Motor neuron (in vitro differentiated cells): Measurements from ENCODE around the gene LIF. TPM values are rescaled to one million over a fixed set of nuclear protein-coding genes. Genes with fewer than 3 reads are reported as not detected.

Experiments
- ATAC-seq, 8 experiments: fragments of 200-7000 bp; cut with Tn5 transposase; replicated peaks in 6 of 8; 2 replicates each; pipeline ENCODE4 v1.8.0; 2021; ENCODE audit warnings: mild to moderate bottlenecking in 8 of 8, moderate library complexity in 8 of 8
- H3K27ac ChIP-seq, 2 donors: fragments of 250-450 bp; sonication (Bioruptor Pico); 2 replicates each; pipeline ENCODE4 v1.9.0; 2021; ENCODE audit warnings: antibody characterized with exemption in 2 of 2, mild to moderate bottlenecking in 2 of 2, moderate library complexity in 1 of 2
- H3K4me1 ChIP-seq, 2 donors: fragments of 250-450 bp; sonication (Bioruptor Pico); replicated peaks in 1 of 2; 2 replicates each; pipeline ENCODE4 v1.6.1; 2021; ENCODE audit warnings: antibody characterized with exemption in 2 of 2, mild to moderate bottlenecking in 2 of 2, moderate library complexity in 1 of 2
- H3K4me3 ChIP-seq, 5 donors: fragments of 250-450 bp; sonication (Bioruptor Pico); 2 replicates each; pipeline ENCODE4 v1.9.0; 2021; ENCODE audit warnings: antibody characterized with exemption in 5 of 5, mild to moderate bottlenecking in 5 of 5, moderate library complexity in 4 of 5
- WGBS, 10 experiments: fragments of 450-650 bp; shearing (Covaris generic); methylation state at CpG; one replicate each; pipeline ENCODE4 v1.0.0; 2022; 5-methylcytosine and 5-hydroxymethylcytosine counted together
- in situ Hi-C, 9 experiments: fragments of 400-800 bp; cut with MboI; loops; one replicate each; pipeline ENCODE4 v1.15.0; 2021; ENCODE audit warnings: low sequenced_read_pairs in 9 of 9, low pct_unique_long_range_greater_than_20kb in 2 of 9; ENCODE audit not compliant: unreplicated experiment in 9 of 9
- total RNA-seq, 8 experiments: library from RNA; unstranded; fragments of 300-600 nt; gene quantifications; 2 replicates each; pipeline versions ENCODE4 v1.2.3 to v1.2.4, GENCODE V29; 2022

LIF gene
- total RNA-seq, result 10 to 100 TPM in 2 of 8 experiments, 1 to 10 TPM in 4, under 1 TPM in 2; 0.81 to 14.8 (median 4.3) TPM

DNA sequence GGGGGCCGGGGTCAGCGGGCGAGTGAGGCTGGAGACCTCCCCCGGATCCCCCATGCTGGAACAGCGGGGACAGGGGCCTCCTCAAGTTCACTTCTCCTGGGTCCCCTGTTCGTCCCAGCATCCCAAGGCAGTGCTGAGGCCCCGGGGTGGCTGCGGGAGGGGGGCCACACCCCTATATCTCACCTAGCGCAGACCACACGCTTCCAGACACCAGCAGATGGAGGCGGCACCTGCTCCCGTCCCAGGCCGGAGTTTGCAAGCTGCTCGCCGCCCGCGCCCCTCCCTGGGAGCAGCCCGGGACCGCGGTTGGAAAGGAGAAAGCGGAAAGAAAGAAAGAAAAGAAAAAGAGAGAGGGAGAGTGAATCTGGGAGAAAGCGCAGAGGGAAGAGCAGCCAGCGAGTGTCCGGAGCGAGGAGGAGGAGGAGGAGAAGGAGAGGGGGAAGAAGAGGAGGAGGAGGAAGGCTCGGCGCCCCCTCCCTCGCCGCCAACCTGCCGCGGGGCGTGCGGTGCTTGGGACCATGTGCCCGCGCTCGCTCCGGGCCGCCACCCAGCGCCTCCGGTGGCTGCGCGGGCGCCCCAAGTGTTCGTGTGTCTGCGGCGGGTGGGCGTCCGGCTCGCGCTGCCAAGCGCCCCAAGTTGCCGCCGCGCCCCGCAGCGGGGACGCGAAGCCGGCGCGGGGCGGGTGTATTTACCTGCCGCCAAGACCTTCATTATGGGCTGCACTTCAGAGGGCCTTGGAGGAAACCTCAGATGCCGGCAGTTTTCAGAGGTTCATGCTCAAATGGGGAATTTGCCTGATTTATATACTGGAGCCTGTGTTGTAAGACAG is at the start of gene LIF:
TSS of gene LIF (minus strand) at position 775 of the 829 bp plus-strand sequence. CDS start at position 711, 64 bp downstream.
- in situ Hi-C loops, result loop anchor here in 1 of 9 experiments (25.0 kb wide), 1 partner anchor 134 kb away; no protein-coding TSS in a partner anchor
- Histone ChIP-seq H3K4me1 (peaks cover 29 to 30% of the 10 kb centered on the region in 2 donors), H3K4me3 (peak within 1 kb of the TSS; percentile 29 to 38 (median 32)), H3K27ac (no peak within 1 kb of the TSS)
- 0% methylated on average over 1 to 10 of the region's 64 CpGs; no CpG with 5 or more reads in 3 of the 10 experiments for WGBS, 10 experiments
- ATAC-seq, result peak; percentile 30 to 77 (median 68)

DNA sequence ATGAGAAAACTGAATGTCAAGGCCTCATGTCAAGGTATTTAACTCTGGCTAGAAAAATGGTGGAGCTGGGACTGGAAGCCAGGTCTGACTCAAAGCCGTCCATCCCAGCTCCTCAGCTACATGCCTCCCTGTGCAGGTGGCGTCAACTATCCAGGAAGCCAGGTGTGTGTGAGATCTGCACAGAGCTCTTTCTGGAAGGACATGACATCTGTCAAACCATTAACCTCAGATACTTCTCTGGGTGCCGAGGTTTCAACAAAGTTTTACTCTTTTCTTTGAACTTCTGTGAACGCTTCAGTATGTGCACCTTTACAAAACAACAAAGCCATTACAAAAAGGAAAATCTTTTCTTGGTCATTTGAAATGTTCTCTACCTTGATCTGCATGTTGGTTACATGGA is 49.8 kb upstream of the LIF start:
- ATAC-seq, result no peak
- no peak overlapping the region for H3K4me3 ChIP-seq
- H3K4me1 ChIP-seq, result peaks cover 0 to under 1% of the 10 kb centered on the region in 2 donors
- no peak overlapping the region for H3K27ac ChIP-seq
- in situ Hi-C loops, result no loop called here
- WGBS, 10 experiments, result 80 to 100% (median 94%) methylated on average over 2 to 3 of the region's 4 CpGs; no CpG with 5 or more reads in 1 of the 10 experiments

DNA sequence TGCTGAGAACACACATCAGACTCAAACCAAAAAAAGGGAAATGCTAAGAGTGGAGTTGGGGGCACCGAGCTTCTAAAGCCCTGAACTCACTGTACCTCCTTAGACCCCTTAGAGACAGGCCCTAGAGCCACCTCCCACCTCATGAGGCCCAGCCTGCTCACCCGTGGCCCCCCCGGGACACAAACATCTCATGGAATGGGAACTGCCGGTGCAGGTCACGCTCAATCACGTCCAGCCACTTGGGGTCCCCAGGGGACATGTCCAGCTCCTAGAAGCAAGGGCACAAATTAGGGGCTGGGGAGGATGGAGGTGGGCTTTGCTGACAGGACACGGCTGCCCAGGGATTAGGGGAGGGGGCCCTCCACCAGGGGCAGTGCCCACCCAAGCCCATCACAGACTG is 49.0 kb upstream of the LIF start:
- Histone ChIP-seq H3K27ac (no peak overlapping the region), H3K4me3 (no peak overlapping the region), H3K4me1 (peaks cover 6 to 8% of the 10 kb centered on the region in 2 donors)
- ATAC-seq, result no peak
- 20 to 100% (median 60%) methylated on average over 1 to 4 of the region's 7 CpGs; no CpG with 5 or more reads in 5 of the 10 experiments for WGBS, 10 experiments
- in situ Hi-C loops, result no loop called here

DNA sequence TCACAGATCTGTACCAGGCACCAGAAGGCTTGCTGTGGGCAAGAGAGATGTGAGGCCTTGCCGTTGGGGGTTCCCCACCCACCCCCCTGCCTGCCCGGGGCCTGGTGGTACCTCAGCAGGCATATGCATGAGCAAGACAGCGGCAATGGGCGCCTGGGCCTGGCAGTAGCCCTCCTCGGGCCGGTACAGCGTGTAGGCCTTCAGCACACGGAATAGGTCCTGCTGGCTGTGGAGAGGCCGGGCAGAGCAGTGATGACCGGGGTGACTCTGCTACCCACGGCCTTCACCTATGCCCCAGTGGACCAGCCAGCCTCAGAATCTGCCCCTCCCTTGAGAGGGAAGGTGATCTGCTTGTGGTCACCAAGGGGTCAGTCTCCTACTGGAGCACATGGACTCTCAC is 48.3 kb upstream of the LIF start:
- no peak for ATAC-seq
- in situ Hi-C loops, result no loop called here
- H3K4me1 ChIP-seq, result peaks cover 9 to 16% of the 10 kb centered on the region in 2 donors
- no peak overlapping the region for H3K27ac ChIP-seq
- WGBS, 10 experiments, result no CpG with 5 or more reads among the region's 11 CpGs
- no peak overlapping the region for H3K4me3 ChIP-seq

DNA sequence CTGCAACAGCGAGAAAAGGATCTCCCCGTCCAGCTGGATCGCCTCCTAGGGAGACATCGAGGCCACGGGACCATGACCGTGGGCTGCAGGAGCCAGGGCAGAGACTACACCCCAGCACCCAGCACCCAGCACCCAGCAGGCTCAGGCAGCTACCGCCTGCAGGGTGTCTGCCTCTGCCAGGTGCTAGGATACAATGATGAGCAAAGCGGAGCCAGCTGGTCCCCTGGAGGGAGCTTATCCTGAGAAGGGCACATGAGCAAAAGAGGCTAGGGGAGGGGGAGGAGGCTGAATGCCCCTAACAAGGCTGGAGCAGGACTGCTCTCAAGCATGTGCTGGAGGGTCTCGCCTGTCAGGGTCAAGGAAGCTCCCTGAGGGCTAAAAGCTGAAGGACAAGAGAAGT is 47.5 kb upstream of the LIF start:
- Histone ChIP-seq H3K4me1 (peaks cover 9 to 17% of the 10 kb centered on the region in 2 donors), H3K4me3 (no peak overlapping the region), H3K27ac (no peak overlapping the region)
- in situ Hi-C loops, result no loop called here
- ATAC-seq, result no peak
- 60 to 94% (median 90%) methylated on average over 1 to 5 of the region's 9 CpGs; no CpG with 5 or more reads in 5 of the 10 experiments for WGBS, 10 experiments

DNA sequence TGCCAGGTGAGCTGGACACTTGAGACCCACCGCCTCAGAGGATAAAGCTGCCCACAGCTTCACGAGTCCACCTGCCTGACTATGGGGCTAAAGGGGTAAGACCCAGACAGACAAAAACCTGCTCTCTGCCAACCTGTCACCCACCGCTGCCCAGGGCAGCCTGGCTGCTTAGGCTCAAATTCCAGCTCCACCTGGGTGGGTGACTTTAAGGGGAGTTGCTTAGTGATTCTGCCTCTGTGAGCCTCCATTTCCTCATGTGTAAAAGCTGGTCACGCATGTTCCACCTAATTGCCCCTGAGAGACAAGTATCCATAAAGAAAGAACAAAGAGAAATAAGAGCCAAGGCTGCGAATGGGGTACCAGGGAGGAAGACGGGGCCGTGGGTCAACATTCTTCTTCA is 46.5 kb upstream of the LIF start:
- in situ Hi-C loops, result no loop called here
- peaks cover 11 to 21% of the 10 kb centered on the region in 2 donors for H3K4me1 ChIP-seq
- 80 to 100% (median 91%) methylated on average over 1 to 4 of the region's 7 CpGs; no CpG with 5 or more reads in 4 of the 10 experiments for WGBS, 10 experiments
- ATAC-seq, result no peak
- H3K4me3 ChIP-seq, result no peak overlapping the region
- no peak overlapping the region for H3K27ac ChIP-seq

DNA sequence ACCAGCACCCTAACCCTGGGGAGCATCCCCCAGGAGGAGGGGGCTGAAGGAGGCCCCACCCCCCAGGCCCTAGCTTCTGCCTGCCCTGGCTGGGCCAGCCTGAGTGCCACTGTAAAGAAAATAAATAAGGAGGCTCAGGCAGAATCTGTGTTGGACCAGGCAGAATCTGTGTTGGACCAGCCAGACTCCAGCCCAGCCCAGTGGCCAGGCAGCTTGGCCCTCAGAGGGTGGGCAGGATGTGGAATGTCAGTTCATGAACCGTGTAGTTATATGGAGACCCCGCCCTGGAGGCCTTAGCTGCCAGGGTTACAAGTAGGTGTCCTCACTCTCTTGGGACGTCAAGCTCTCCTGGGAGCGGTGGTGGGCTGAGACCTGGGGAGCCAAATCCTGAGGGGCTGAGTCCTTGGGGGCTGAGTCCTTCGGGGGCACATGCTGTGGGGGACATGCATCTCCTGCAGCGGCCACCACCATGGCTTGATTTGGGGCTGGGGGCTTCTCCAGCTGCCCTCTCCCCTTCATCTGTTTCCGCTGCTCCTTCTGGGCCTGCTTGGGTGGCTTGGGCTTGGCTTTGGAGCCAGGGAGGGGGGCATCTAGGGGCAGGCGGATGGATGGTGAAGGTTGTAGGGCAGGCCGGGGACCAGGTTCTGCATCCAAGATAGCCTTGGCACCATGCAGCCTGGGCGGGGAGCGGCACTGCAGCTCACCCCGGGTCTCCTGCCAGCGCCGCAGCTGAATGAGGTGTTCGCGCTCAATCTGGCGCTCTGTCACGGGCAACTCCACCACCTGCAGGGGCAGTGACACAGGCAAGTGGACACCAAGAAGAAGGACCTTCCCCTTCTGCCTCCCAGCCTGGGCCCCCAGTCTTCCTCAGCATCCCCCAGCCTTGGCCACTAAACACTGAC is 45.8 kb upstream of the LIF start:
- ATAC-seq, result no peak
- in situ Hi-C loops, result no loop called here
- H3K27ac ChIP-seq, result no peak overlapping the region
- no peak overlapping the region for H3K4me3 ChIP-seq
- peaks cover 11 to 21% of the 10 kb centered on the region in 2 donors for H3K4me1 ChIP-seq
- 93 to 100% methylated on average over 1 to 3 of the region's 18 CpGs; no CpG with 5 or more reads in 8 of the 10 experiments for WGBS, 10 experiments

DNA sequence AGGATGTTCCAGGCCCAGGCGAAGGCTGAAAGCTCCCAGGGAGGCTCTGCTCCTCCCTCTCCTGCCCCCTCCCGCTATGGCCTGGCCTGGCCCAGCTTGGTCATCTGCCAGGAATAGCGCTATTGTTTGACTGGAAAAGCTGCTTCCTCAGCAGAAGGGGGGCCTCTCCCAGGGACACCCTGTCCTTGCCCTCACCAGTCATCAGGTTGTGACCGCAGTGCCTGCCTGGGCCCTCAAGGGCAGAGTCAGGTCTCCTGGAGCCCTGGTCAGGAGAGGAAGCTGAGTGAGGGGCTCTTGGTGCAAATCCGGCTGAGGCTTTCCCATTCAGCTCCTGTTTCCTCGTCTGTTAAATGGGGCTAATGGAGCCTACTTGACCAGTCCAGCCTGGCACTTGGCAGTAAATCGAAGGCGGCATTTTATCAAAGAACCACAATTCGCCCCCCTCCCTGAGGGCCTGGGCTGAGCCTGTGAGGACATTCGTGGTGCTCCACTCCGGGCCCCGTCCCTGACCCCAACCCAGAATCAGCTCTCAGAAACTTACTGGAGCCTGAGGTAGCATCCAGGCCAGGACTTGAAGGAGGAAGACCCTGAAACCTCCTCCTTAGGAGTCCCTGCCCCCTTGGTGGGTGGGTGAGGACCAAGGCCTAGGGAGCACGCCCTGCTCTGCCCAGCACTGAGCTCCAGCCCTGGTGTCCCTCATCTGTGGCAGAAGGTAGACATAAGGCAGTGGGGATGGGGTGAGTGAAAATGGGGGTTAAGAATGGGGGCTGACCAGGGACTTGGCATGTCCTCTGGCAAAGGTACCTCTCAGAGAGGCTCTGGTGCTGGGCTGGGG is 44.7 kb upstream of the LIF start:
- Histone ChIP-seq H3K4me3 (no peak overlapping the region), H3K27ac (peak overlapping the region in 1 of 2 donors; percentile 11), H3K4me1 (peaks cover 11 to 21% of the 10 kb centered on the region in 2 donors)
- 45 to 78% (median 70%) methylated on average over 3 to 4 of the region's 13 CpGs; no CpG with 5 or more reads in 7 of the 10 experiments for WGBS, 10 experiments
- ATAC-seq, result peak in 7 of 8 experiments; percentile 1 to 27 (median 18)
- in situ Hi-C loops, result no loop called here

DNA sequence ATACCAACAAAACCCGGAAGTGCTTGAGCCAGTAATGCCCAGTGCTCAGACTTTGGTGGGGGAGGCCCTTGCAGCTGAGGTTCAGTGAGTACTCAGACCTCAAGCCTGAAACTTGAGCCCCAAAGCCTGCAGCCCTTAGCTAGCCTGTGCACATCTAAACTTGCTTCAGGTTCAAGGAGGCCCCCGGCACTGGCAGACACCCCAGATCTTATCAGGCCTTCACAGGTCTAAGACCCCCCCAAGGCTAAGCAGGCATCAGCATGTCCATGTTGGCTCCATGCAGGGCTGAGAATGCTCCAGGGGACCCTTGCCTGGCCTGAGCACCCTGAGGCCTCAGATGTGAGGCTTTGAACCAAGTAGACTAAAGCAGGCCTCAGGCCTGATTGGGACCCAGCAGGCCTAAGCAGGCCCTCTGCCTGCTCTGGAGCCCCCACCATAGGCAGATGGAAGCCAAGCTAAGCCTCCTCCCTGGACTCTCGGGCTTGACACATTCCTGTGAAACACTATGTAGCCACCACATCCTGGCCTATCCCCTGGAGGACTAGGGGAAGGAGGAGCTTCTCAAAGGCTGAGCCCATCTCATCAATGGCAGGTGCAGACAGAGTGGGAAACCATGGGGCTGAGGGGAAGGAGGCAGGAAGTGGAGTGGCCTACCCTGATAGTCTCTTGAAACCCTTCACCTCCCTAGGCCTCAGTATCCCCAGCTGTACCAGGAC is 43.9 kb upstream of the LIF start:
- peak in 7 of 8 experiments; percentile 2 to 9 (median 3) for ATAC-seq
- H3K4me1 ChIP-seq, result peaks cover 11 to 21% of the 10 kb centered on the region in 2 donors
- 0 to 50% (median 25%) methylated on average over 1 to 3 of the region's 3 CpGs; no CpG with 5 or more reads in 7 of the 10 experiments for WGBS, 10 experiments
- in situ Hi-C loops, result no loop called here
- H3K4me3 ChIP-seq, result peak overlapping the region in 1 of 5 donors; percentile 51
- peak overlapping the region; percentile 6 to 42 for H3K27ac ChIP-seq

DNA sequence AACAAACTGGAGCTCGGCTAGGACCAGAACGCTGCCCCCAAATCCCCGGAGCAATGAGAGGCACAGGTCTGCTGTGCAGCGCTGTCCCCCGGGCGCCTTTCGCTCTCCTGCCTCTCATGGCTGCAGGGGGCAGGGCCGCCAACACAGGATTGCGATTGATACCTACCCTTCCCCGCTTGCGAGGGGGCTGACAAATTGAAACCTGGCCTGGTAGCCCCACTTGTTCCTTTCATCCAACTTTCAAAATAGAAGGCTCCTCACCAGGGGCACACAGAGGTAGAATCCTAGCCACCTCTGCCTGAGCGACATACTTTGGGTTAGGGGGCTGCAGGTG is 43.4 kb upstream of the LIF start:
- Histone ChIP-seq H3K4me1 (peaks cover 11 to 21% of the 10 kb centered on the region in 2 donors), H3K4me3 (peak overlapping the region; percentile 50 to 70 (median 51)), H3K27ac (peak overlapping the region; percentile 6 to 42)
- WGBS, 10 experiments, result 0 to 33% (median 24%) methylated on average over 1 to 9 of the region's 12 CpGs; no CpG with 5 or more reads in 7 of the 10 experiments
- in situ Hi-C loops, result no loop called here
- ATAC-seq, result peak in 1 of 8 experiments; percentile 3

DNA sequence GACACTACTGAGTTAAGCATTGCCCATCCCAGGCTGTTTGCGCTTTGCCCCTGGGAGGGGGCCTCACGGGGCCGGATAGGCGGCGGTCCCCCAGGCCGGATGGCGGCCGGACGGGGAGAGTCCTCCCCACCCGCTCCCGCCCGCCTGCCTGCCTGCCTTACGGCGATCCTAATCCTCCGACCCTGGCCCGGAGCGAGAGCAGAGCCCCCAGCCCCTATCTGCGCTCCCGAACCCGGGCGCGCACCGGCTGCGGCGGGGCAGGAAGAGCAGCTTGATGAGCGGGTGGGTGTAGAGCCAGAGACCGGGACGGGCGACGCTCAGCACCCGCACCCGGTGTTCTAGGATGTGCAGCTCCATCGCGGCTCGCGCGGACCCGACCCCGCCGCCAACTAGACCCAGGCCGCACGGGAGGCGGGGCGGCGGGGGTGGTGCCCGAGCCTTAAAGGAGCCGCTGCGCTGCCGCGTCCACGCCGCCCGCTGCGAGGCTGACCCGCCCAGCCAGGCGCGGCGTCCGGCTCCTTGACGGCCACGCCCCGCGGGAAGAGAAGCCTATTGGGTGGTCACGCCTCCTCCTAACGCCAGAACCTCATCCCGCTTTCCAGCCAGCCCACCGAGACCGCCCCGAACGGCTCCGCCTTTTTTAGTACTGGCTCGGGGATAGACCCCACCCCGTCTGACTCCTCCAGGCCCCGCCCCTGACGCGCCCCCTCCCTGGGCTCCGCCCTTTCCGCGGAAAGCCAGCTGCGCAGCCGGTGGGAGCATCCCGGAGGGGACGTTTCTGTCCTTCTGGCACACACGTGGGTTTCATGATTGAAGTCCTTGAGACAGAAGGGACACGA is 42.8 kb upstream of the LIF start, which contains the start of gene CASTOR1:
TSS of gene CASTOR1 (minus strand) at position 365 of the 839 bp plus-strand sequence. CDS start at position 357, 8 bp downstream.
- H3K4me3 ChIP-seq, result peak within 1 kb of the TSS; percentile 50 to 70 (median 51)
- peak; percentile 73 to 88 (median 84) for ATAC-seq
- in situ Hi-C loops, result no loop called here
- peak within 1 kb of the TSS; percentile 57 to 66 for H3K27ac ChIP-seq
- WGBS, 10 experiments, result 0 to 3% methylated on average over 3 to 7 of the region's 85 CpGs; no CpG with 5 or more reads in 8 of the 10 experiments
- H3K4me1 ChIP-seq, result peaks cover 11 to 21% of the 10 kb centered on the region in 2 donors
